Suprapubic skin (tissue), 4 donors: ENCODE measurements around the gene USP31. TPM values are rescaled to one million over a fixed set of nuclear protein-coding genes. Genes with fewer than 3 reads are reported as not detected.
"Not testable (repeated sequence)": the region's sequence is repeated elsewhere in the genome, so short reads cannot be mapped to it uniquely, and the experiment has no call there.

ENCODE experiments used
- DNase-seq, 2 donors: peaks; one replicate each; pipeline ENCODE4 v3.0.0-alpha.2; 2019; ENCODE audit warnings: low spot score in 2 of 2
- H3K27ac ChIP-seq: fragments of 200-600 bp; sonication (generic); one replicate; pipeline ENCODE4 v1.5.1; 2019
- H3K27me3 ChIP-seq: fragments of 200-600 bp; sonication (generic); one replicate; pipeline ENCODE4 v1.5.1; 2019
- H3K36me3 ChIP-seq: fragments of 200-600 bp; sonication (generic); one replicate; pipeline ENCODE4 v1.5.1; 2019
- H3K4me1 ChIP-seq: fragments of 200-600 bp; sonication (generic); one replicate; pipeline ENCODE4 v1.5.1; 2019
- H3K4me3 ChIP-seq: fragments of 200-600 bp; sonication (generic); one replicate; pipeline ENCODE4 v1.5.1; 2019; ENCODE audit warnings: mild to moderate bottlenecking
- H3K9me3 ChIP-seq: fragments of 200-600 bp; sonication (generic); one replicate; pipeline ENCODE4 v1.5.1; 2019
- CTCF ChIP-seq, 2 donors: fragments of 200-600 bp in 1 of 2; fragments of 450-650 bp in 1 of 2; sonication (generic) in 1 of 2; IDR thresholded peaks; one replicate each; pipeline ENCODE4 v1.5.1; 2016 to 2019; ENCODE audit warnings: antibody characterized with exemption in 2 of 2, mild to moderate bottlenecking in 1 of 2, moderate library complexity in 1 of 2
- EP300 ChIP-seq: sonication (generic); formaldehyde crosslinking; IDR thresholded peaks from one replicate; pipeline ENCODE4 v1.6.1; 2017; ENCODE audit warnings: antibody characterized with exemption
- POLR2A ChIP-seq, 2 donors: fragments of 450-650 bp; IDR thresholded peaks; one replicate each; pipeline ENCODE4 v1.6.1; 2017; ENCODE audit warnings: antibody characterized with exemption in 2 of 2, mild to moderate bottlenecking in 2 of 2, moderate library complexity in 2 of 2
- POLR2AphosphoS5 ChIP-seq, 3 donors: sonication (generic); formaldehyde crosslinking; IDR thresholded peaks; one replicate each; pipeline ENCODE4 v1.6.1; 2017; ENCODE audit warnings: antibody characterized with exemption in 3 of 3
- WGBS: methylation state at CpG from one replicate; pipeline ENCODE4 v1.1.5; 2018; 5-methylcytosine and 5-hydroxymethylcytosine counted together
- total RNA-seq, 4 donors: library from RNA; depleted of rRNA; stranded (reverse); fragments of >200 nt; gene quantifications; one replicate each; pipeline ENCODE4 v1.1.0, GENCODE V29; 2016

USP31 gene
- total RNA-seq, 4 donors from 2014 or later: 22.0 to 44.7 (median 31.2) TPM

- Histone ChIP-seq H3K4me1 (peaks cover 3% of the 10 kb centered on the region), H3K27ac (no peak overlapping the region), H3K9me3 (no peaks in the 10 kb centered on the region), H3K36me3 (peaks cover 13% of the 10 kb centered on the region), H3K27me3 (no peaks in the 10 kb centered on the region), H3K4me3 (no peak overlapping the region)
- WGBS: 56% methylated on average over 5 of the region's 5 CpGs
- TF ChIP-seq POLR2AphosphoS5 (IDR thresholded peaks at IDR 0.05) (no peak), CTCF (IDR thresholded peaks at IDR 0.05) (no peak), POLR2A (IDR thresholded peaks at IDR 0.05) (no peak), EP300 (no peak)
- no peak for DNase-seq
Observed at GRCh38 chr16:23105309-23105708, 43.9 kb downstream of the USP31 start.

GRCh38 chr16:23104032-23104955 lies 45.0 kb downstream of the USP31 start:
- H3K4me1 ChIP-seq: peaks cover 3% of the 10 kb centered on the region
- H3K27ac ChIP-seq: no peak overlapping the region
- H3K4me3 ChIP-seq: no peak overlapping the region
- no peaks in the 10 kb centered on the region for H3K9me3 ChIP-seq
- WGBS: 80% methylated on average over 7 of the region's 7 CpGs
- DNase-seq: no peak
- TF ChIP-seq CTCF (IDR thresholded peaks at IDR 0.05) (no peak), EP300 (no peak), POLR2A (IDR thresholded peaks at IDR 0.05) (no peak), POLR2AphosphoS5 (IDR thresholded peaks at IDR 0.05) (no peak)
- H3K36me3 ChIP-seq: peaks cover 17% of the 10 kb centered on the region
- no peaks in the 10 kb centered on the region for H3K27me3 ChIP-seq

GRCh38 chr16:23103603-23104002 lies 45.6 kb downstream of the USP31 start:
- no peak overlapping the region for H3K27ac ChIP-seq

GRCh38 chr16:23101012-23101550 lies 48.2 kb downstream of the USP31 start:
- TF ChIP-seq CTCF (IDR thresholded peaks at IDR 0.05) (no peak), POLR2A (IDR thresholded peaks at IDR 0.05) (no peak), EP300 (no peak), POLR2AphosphoS5 (IDR thresholded peaks at IDR 0.05) (no peak)
- WGBS: 90% methylated on average over 5 of the region's 5 CpGs
- Histone ChIP-seq H3K4me3 (no peak overlapping the region), H3K27me3 (no peaks in the 10 kb centered on the region), H3K9me3 (no peaks in the 10 kb centered on the region), H3K4me1 (no peaks in the 10 kb centered on the region), H3K36me3 (peaks cover 17% of the 10 kb centered on the region), H3K27ac (no peak overlapping the region)
- no peak for DNase-seq

More at GRCh38 chr16:23103603-23104002, 45.6 kb downstream of the USP31 start:
- no peak for DNase-seq
- TF ChIP-seq CTCF (IDR thresholded peaks at IDR 0.05): no peak
- TF ChIP-seq POLR2A (IDR thresholded peaks at IDR 0.05): no peak
- TF ChIP-seq POLR2AphosphoS5 (IDR thresholded peaks at IDR 0.05): no peak
- no peak for TF ChIP-seq EP300
- H3K36me3 ChIP-seq: peaks cover 17% of the 10 kb centered on the region
- H3K9me3 ChIP-seq: no peaks in the 10 kb centered on the region
- H3K27me3 ChIP-seq: no peaks in the 10 kb centered on the region
- peaks cover 3% of the 10 kb centered on the region for H3K4me1 ChIP-seq
- H3K4me3 ChIP-seq: no peak overlapping the region
- 58% methylated on average over 3 of the region's 3 CpGs for WGBS

GRCh38 chr16:23096450-23096849 lies 52.8 kb downstream of the USP31 start:
- not testable (repeated sequence) for H3K9me3 ChIP-seq, DNase-seq, H3K27me3 ChIP-seq, H3K4me3 ChIP-seq, H3K27ac ChIP-seq, H3K4me1 ChIP-seq
- 79% methylated on average over 2 of the region's 2 CpGs for WGBS
- H3K36me3 ChIP-seq: peaks cover 23% of the 10 kb centered on the region

GRCh38 chr16:23094136-23094535 lies 55.1 kb downstream of the USP31 start:
- peaks cover 16% of the 10 kb centered on the region for H3K36me3 ChIP-seq
- H3K4me1 ChIP-seq, H3K27me3 ChIP-seq, H3K27ac ChIP-seq, DNase-seq, H3K4me3 ChIP-seq, H3K9me3 ChIP-seq: not testable (repeated sequence)
- 83% methylated on average over 1 of the region's 5 CpGs for WGBS
